Adrenal gland (tissue), 12 donors: ENCODE results near the gene ZNF653. TPM values are rescaled to one million over a fixed set of nuclear protein-coding genes. Genes with fewer than 3 reads are reported as not detected.

Experiments
- DNase-seq, 7 donors: peaks; one replicate each; pipeline ENCODE4 v3.0.0-alpha.2; 2019 to 2020
- H3K27ac ChIP-seq, 5 donors: fragments of 200-600 bp; sonication (generic) in 4 of 5; 1 replicate in 3 of 5; 2 replicates in 2 of 5; pipeline versions ENCODE4 v1.5.1 to v1.8.0; 2016 to 2020; ENCODE audit warnings: mild to moderate bottlenecking in 1 of 5
- H3K27me3 ChIP-seq: fragments of 200-600 bp; 2 replicates; pipeline ENCODE4 v1.8.0; 2021
- H3K36me3 ChIP-seq, 2 donors: fragments of 200-600 bp; replicated peaks in 1 of 2; 1 replicate in 1 of 2; 2 replicates in 1 of 2; pipeline versions ENCODE4 v1.5.1 to v1.8.0; 2018 to 2022
- H3K4me1 ChIP-seq, 2 donors: fragments of 200-600 bp; replicated peaks in 1 of 2; 1 replicate in 1 of 2; 2 replicates in 1 of 2; pipeline versions ENCODE4 v1.5.1 to v1.8.0; 2018 to 2021
- H3K4me3 ChIP-seq, 4 donors: fragments of 200-600 bp; sonication (generic) in 3 of 4; one replicate each; pipeline ENCODE4 v1.5.1; 2016 to 2018
- H3K9me3 ChIP-seq, 3 donors: fragments of 200-600 bp; sonication (generic) in 1 of 3; replicated peaks in 1 of 3; 1 replicate in 2 of 3; 2 replicates in 1 of 3; pipeline versions ENCODE4 v1.5.1 to v1.8.0; 2016 to 2021
- POLR2A ChIP-seq, 2 donors: fragments of 450-650 bp; IDR thresholded peaks; one replicate each; pipeline ENCODE4 v1.6.1; 2017; ENCODE audit warnings: antibody characterized with exemption in 2 of 2, mild to moderate bottlenecking in 2 of 2, moderate library complexity in 1 of 2
- WGBS, 4 donors: extraction: QIAGEN DNeasy Blood & Tissue Kit in 2 of 4; methylation state at CpG; one replicate each; pipeline versions ENCODE4 v1.1.5 to v1.1.7; 2013 to 2017; 5-methylcytosine and 5-hydroxymethylcytosine counted together
- intact Hi-C, 2 donors: fragments of 100-400 bp; cut with DNase I; formaldehyde crosslinking; loops; one replicate each; pipeline versions ENCODE4 v1.14.1 to v1.15.0; 2022 to 2023
- polyA plus RNA-seq, 3 donors: library from polyadenylated mRNA; stranded (reverse); fragments of 200-250 nt in 2 of 3; fragments of 350-450 nt in 1 of 3; fragmentation: Illumina TruSeq in 1 of 3; extraction: RNeasy Lipid Tissue Mini Kit (QIAGEN cat#74804) in 1 of 3; gene quantifications; one replicate each; pipeline ENCODE4 v1.2.3, GENCODE V29; 2013 to 2014
- total RNA-seq, 9 donors: library from RNA; depleted of rRNA in 4 of 9; stranded (reverse); fragments of >200 nt in 4 of 9; fragments of 120-200 nt in 1 of 9; fragmentation: NEBNext Ultra II Directional in 1 of 9; extraction: Animal tissue kit (Norgen Biotek cat#: 25700) in 1 of 9; gene quantifications; one replicate each; pipeline versions ENCODE4 v1.1.0 to v1.2.4, GENCODE V29; 2013 to 2023
- TF ChIP-seq, protein P1 (sequence below), 6 experiments: fragments of 450-650 bp in 4 of 6; fragments of 200-600 bp in 2 of 6; sonication (generic) in 1 of 6; IDR thresholded peaks; 1 replicate in 5 of 6; 2 replicates in 1 of 6; pipeline versions ENCODE4 v1.5.1 to v1.8.0; 2016 to 2021; ENCODE audit warnings: antibody characterized with exemption in 6 of 6, mild to moderate bottlenecking in 2 of 6, moderate library complexity in 1 of 6
- donor health status: healthy with polysubstance abuse.
- donor health status: Bipolar disorder and iron deficiency.
- donor health status: DM: yes; HTN: yes; CAD: no.
- donor health status: DM: no; HTN: no; CAD: no.
- donor health status: DM: no; HTN: no; CAD: no.
- donor health status: DM: yes; HTN: yes; CAD: no.

Gene ZNF653
- total and polyA plus RNA-seq, 12 donors: 4.2 to 37.7 (median 11.7) TPM

DNA sequence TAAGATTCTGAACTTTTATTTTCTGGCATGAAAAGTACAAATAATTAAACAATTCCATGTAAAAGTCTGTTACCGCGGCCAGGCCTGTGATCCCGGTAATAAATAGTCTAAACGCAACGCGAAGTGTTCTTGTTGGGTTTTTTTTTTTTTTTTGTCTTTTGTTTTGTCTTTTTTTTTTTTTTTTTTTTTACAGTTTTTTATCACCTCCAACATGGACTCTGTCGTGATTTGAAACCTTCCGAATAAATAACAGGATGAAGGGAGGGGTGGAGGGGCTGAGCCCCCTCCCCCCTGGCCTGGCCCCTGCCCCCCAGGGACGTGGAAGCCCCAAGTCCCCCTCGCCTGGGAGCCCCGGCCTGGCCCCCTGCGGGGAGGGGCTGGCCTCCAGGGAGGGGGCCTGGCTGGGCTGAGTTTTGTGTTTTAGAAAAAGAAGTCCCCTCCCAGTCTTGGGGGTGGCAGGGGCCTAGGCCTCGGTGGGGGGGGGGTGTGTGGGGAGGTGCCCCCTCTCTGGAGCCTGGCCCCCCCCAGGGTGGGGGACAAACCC, 54.2 kb downstream of the ZNF653 start:
- no peaks in the 10 kb centered on the region for H3K27me3 ChIP-seq
- no peak for TF ChIP-seq POLR2A (IDR thresholded peaks at IDR 0.05)
- TF ChIP-seq, protein P1, sequence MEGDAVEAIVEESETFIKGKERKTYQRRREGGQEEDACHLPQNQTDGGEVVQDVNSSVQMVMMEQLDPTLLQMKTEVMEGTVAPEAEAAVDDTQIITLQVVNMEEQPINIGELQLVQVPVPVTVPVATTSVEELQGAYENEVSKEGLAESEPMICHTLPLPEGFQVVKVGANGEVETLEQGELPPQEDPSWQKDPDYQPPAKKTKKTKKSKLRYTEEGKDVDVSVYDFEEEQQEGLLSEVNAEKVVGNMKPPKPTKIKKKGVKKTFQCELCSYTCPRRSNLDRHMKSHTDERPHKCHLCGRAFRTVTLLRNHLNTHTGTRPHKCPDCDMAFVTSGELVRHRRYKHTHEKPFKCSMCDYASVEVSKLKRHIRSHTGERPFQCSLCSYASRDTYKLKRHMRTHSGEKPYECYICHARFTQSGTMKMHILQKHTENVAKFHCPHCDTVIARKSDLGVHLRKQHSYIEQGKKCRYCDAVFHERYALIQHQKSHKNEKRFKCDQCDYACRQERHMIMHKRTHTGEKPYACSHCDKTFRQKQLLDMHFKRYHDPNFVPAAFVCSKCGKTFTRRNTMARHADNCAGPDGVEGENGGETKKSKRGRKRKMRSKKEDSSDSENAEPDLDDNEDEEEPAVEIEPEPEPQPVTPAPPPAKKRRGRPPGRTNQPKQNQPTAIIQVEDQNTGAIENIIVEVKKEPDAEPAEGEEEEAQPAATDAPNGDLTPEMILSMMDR (IDR thresholded peaks at IDR 0.05): no peak
- H3K9me3 ChIP-seq: no peaks in the 10 kb centered on the region
- no peak overlapping the region for H3K27ac ChIP-seq
- no peak overlapping the region for H3K4me3 ChIP-seq
- DNase-seq: no peak
- WGBS, 4 donors: 47 to 59% (median 51%) methylated on average over 9 to 13 of the region's 13 CpGs
- intact Hi-C loops: no loop called here
- peaks cover 0 to 5% of the 10 kb centered on the region in 2 donors for H3K4me1 ChIP-seq
- peaks cover 0 to 40% of the 10 kb centered on the region in 2 donors for H3K36me3 ChIP-seq

- Histone ChIP-seq H3K4me1 (peaks cover 0 to 5% of the 10 kb centered on the region in 2 donors), H3K36me3 (peaks cover 0 to 43% of the 10 kb centered on the region in 2 donors), H3K27ac (no peak overlapping the region), H3K27me3 (no peaks in the 10 kb centered on the region), H3K4me3 (no peak overlapping the region), H3K9me3 (no peaks in the 10 kb centered on the region)
- no peak for DNase-seq
- TF ChIP-seq, protein P1 (IDR thresholded peaks at IDR 0.05): no peak
- no peak for TF ChIP-seq POLR2A (IDR thresholded peaks at IDR 0.05)
- 89 to 93% (median 91%) methylated on average over 10 to 21 of the region's 21 CpGs for WGBS, 4 donors
- intact Hi-C loops: no loop called here
Measured at GRCh38 chr19:11450570-11451326, 54.9 kb downstream of the ZNF653 start.

DNA sequence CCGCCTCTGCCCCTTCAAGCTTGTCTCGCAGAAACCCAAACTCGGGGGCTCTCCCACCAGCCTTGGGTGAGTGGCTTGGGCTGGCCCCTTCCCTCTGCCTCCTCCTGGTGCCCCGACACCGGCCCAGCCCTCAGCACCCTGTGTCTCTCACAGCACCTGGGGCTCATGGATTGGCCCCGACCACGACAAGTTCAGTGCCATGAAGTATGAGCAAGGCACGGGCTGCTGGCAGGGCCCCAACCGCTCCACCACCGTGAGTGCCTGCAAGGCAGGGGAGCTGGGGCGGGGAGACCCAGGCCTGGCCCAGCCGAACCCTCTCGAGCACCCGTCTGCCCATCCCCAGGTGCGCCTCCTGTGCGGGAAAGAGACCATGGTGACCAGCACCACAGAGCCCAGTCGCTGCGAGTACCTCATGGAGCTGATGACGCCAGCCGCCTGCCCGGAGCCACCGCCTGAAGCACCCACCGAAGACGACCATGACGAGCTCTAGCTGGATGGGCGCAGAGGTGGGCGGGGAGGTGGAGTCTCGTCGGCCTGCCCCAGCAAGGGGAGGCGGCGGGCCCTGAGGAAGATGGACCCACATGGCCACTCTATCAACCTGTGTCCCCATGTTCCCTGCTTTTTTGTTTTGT, 56.6 kb downstream of the ZNF653 start:
- TF ChIP-seq, protein P1 (IDR thresholded peaks at IDR 0.05): no peak
- no peak for TF ChIP-seq POLR2A (IDR thresholded peaks at IDR 0.05)
- intact Hi-C loops: loop anchor here (5.0 to 10.0 kb wide), 3 partner anchors 67 to 157 kb away; partner anchors contain the start of genes EPOR (in 1 of the 2) and TSPAN16 (in 1 of the 2)
- peaks cover 0 to 59% of the 10 kb centered on the region in 2 donors for H3K36me3 ChIP-seq

GRCh38 chr19:11448410-11448809, 57.2 kb downstream of the ZNF653 start:
- intact Hi-C loops: loop anchor here (5.0 to 10.0 kb wide), 3 partner anchors 66 to 156 kb away; partner anchors contain the start of genes EPOR (in 1 of the 2) and TSPAN16 (in 1 of the 2)
- Histone ChIP-seq H3K27ac (no peak overlapping the region), H3K27me3 (no peaks in the 10 kb centered on the region), H3K4me3 (no peak overlapping the region), H3K9me3 (no peaks in the 10 kb centered on the region), H3K4me1 (no peaks in the 10 kb centered on the region), H3K36me3 (peaks cover 0 to 64% of the 10 kb centered on the region in 2 donors)
- TF ChIP-seq, protein P1 (IDR thresholded peaks at IDR 0.05): no peak
- WGBS, 4 donors: 87 to 96% (median 90%) methylated on average over 3 to 13 of the region's 13 CpGs
- no peak for DNase-seq

More for the DNA sequence above, 56.6 kb downstream of the ZNF653 start:
- Histone ChIP-seq H3K27me3 (no peaks in the 10 kb centered on the region), H3K4me3 (no peak overlapping the region), H3K27ac (no peak overlapping the region), H3K9me3 (no peaks in the 10 kb centered on the region), H3K4me1 (peaks cover 0 to 3% of the 10 kb centered on the region in 2 donors)
- DNase-seq: no peak
- 93 to 97% (median 93%) methylated on average over 13 to 31 of the region's 31 CpGs for WGBS, 4 donors
